ENCODE measurements around the gene INTS6L. TPM values are rescaled to one million over a fixed set of nuclear protein-coding genes. Genes with fewer than 3 reads are reported as not detected.

Gene INTS6L
- total and polyA plus RNA-seq, 2 of the 8 experiments (the other 6 are each of a cell fraction or from before 2014, with no cell fraction given) = 4.1 to 5.2 TPM

GRCh38 chrX:135522878-135523693 is 2.6 kb downstream of the INTS6L start:
- H3K9ac ChIP-seq (replicated peaks in 1 of 4; ENCODE audit: extremely low read depth in 1 of 4, low read depth in 3 of 4, low read length in 3 of 4) = no peak overlapping the region
- TF ChIP-seq TAF1 (IDR thresholded peaks at IDR 0.05; ENCODE audit: low read depth, low read length) (no peak), BCL11A (IDR thresholded peaks at IDR 0.05; ENCODE audit: low read depth in 2 of 2, low read length in 2 of 2) (no peak), HDAC6 (IDR thresholded peaks at IDR 0.05; ENCODE audit: low read depth, low read length) (no peak), KDM5A (IDR thresholded peaks at IDR 0.05; ENCODE audit: low read length) (no peak), EGR1 (IDR thresholded peaks at IDR 0.05; ENCODE audit: borderline replicate concordance, low read depth, low read length) (no peak), RXRA (IDR thresholded peaks at IDR 0.05; ENCODE audit: insufficient read depth, low read depth, low read length) (no peak), SP1 (IDR thresholded peaks at IDR 0.05; ENCODE audit: low read depth, low read length) (no peak), TCF12 (IDR thresholded peaks at IDR 0.05; ENCODE audit: low read depth, low read length) (no peak), EZH2 (IDR thresholded peaks at IDR 0.05; ENCODE audit: low read depth, low read length, severe bottlenecking) (no peak), GTF2F1 (IDR thresholded peaks at IDR 0.05; ENCODE audit: borderline replicate concordance, low read depth, low read length) (no peak), YY1 (IDR thresholded peaks at IDR 0.05; ENCODE audit: low read depth, low read length) (no peak), POLR2A (IDR thresholded peaks at IDR 0.05; ENCODE audit: control extremely low read depth in 1 of 2, low read depth in 2 of 2, low read length in 2 of 2) (no peak), NANOG (IDR thresholded peaks at IDR 0.05; ENCODE audit: insufficient read depth, low read depth, low read length, poor library complexity, severe bottlenecking) (no peak), TEAD4 (IDR thresholded peaks at IDR 0.05; ENCODE audit: low read depth, low read length) (no peak), TBP (IDR thresholded peaks at IDR 0.05; ENCODE audit: low read depth, low read length) (no peak)

More at GRCh38 chrX:135522878-135523693, 2.6 kb downstream of the INTS6L start:
- Histone ChIP-seq H4K20me1 (replicated peaks in 1 of 2; ENCODE audit: control insufficient read depth in 1 of 2, insufficient read depth in 2 of 2, low read length in 2 of 2) (no peaks in the 10 kb centered on the region), H2BK120ac (replicated peaks; ENCODE audit: low read depth, low read length) (no peak overlapping the region), H2BK15ac (ENCODE audit: low read length) (no peak overlapping the region), H3K23me2 (ENCODE audit: low read depth, low read length) (peaks cover 7% of the 10 kb centered on the region; the same call in 1 of the 2 replicates), H2BK12ac (ENCODE audit: low read depth, low read length) (no peak overlapping the region), H3K9me3 (ENCODE audit: insufficient read depth in 2 of 2, low read depth in 1 of 2, low read length in 1 of 2) (no peaks in the 10 kb centered on the region), H2BK5ac (ENCODE audit: low read depth, low read length) (no peak overlapping the region), H2AK5ac (ENCODE audit: low read depth, low read length) (no peak overlapping the region), H3K4me3 (ENCODE audit: extremely low read depth in 1 of 4, insufficient read depth in 2 of 4, low read depth in 3 of 4, low read length in 4 of 4) (no peak overlapping the region), H2AFZ (ENCODE audit: low read length) (no peak overlapping the region), H3K18ac (ENCODE audit: extremely low read depth, low read length) (no peak overlapping the region), H3K27ac (ENCODE audit: low read depth, low read length) (no peak overlapping the region), H3K4ac (replicated peaks; ENCODE audit: insufficient read length, low read depth, low read length) (no peak overlapping the region), H2BK20ac (ENCODE audit: low read length) (no peak overlapping the region), H3K36me3 (ENCODE audit: control insufficient read depth in 2 of 4, insufficient read depth in 4 of 4, low read length in 3 of 4) (no peaks in the 10 kb centered on the region), H3K27me3 (replicated peaks in 1 of 4; ENCODE audit: control insufficient read depth in 3 of 4, extremely low read depth in 1 of 4, insufficient read depth in 3 of 4, low read length in 3 of 4) (no peaks in the 10 kb centered on the region), H4K91ac (replicated peaks; ENCODE audit: insufficient read length, low read length) (no peak overlapping the region), H3K23ac (ENCODE audit: insufficient read length) (no peak overlapping the region), H4K5ac (ENCODE audit: insufficient read length, low read depth, low read length) (no peak overlapping the region), H3K4me1 (replicated peaks in 1 of 4; ENCODE audit: control insufficient read depth in 3 of 4, insufficient read depth in 4 of 4, low read length in 3 of 4) (peaks cover 0 to 2% (median 0%) of the 10 kb centered on the region in 4 experiments; a peak in 3 of 7 replicates), H3K56ac (replicated peaks; ENCODE audit: insufficient read length, low read depth, low read length) (no peak overlapping the region), H3K14ac (ENCODE audit: insufficient read length) (no peak overlapping the region), H3K4me2 (ENCODE audit: insufficient read depth in 1 of 2, low read depth in 2 of 2, low read length in 2 of 2) (no peak overlapping the region; a peak in 1 of 4 replicates), H4K8ac (ENCODE audit: extremely low read depth, insufficient read depth, low read length) (no peak overlapping the region), H3K79me2 (ENCODE audit: control insufficient read depth in 1 of 2, insufficient read depth in 2 of 2, low read length in 2 of 2) (no peaks in the 10 kb centered on the region), H3K79me1 (ENCODE audit: low read depth, low read length) (no peaks in the 10 kb centered on the region)
- no peak for DNase-seq (ENCODE audit: low read depth in 1 of 2, low spot score in 2 of 2)
- POLR2A ChIA-PET (ENCODE audit: partially characterized antibody) = no interaction called here
- CTCF ChIA-PET (ENCODE audit: partially characterized antibody) = no interaction called here
- WGBS, 2 experiments (ENCODE audit: extremely low coverage in 1 of 2, insufficient coverage in 1 of 2, insufficient read length in 1 of 2, insufficient replicate concordance in 2 of 2, low coverage in 1 of 2, low lambda C conversion rate in 2 of 2, missing lambda C conversion rate in 1 of 2) = 93% methylated on average over 11 of the region's 20 CpGs; no CpG with 5 or more reads in 1 of the 2 experiments
- no peak for FAIRE-seq
